Measurements from ENCODE around the gene FBXL14.

The FBXL14 gene

GRCh38 chr12:1533205-1533601 lies 61.2 kb downstream of the FBXL14 start:
- DNase-seq = peak; percentile 40

DNA sequence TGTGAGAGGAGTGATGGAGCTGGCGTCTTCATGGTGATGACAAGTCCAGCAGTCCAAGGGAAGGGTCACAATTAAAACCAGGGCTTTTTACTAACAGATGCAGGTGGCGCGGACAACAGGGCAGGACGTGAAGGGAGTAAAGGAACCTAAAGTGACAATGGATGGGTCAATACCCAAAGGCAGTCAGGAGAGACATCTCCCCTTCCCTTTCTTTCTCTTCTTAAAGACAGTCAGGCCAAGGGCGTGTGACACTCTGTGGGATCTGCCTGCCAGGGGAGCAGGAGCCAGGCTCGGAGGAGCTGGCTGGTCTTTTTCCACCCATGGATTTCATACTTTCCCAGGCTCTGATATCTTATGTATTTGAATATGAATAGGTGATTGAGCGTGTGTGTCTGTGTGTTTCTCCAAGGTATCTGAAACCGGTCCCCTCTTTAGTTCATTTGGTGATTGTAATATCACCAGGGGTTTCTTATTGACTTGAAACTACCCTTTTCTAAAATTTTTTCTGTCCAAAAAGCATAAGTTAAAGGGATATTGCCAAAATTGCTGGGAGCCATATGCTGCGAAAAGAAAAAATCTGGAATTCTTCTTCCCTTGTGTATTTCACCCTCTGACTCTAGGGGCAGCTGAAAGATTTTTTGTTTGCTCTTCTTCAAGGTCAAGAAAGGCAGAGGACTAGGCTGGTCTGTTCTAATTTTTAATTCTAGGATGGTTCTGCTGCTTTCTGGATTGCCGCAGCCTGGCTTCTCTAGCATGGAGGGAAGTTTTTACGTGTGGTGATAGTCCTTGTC lies 61.8 kb downstream of the FBXL14 start:
- peak; percentile 22 for DNase-seq

DNA sequence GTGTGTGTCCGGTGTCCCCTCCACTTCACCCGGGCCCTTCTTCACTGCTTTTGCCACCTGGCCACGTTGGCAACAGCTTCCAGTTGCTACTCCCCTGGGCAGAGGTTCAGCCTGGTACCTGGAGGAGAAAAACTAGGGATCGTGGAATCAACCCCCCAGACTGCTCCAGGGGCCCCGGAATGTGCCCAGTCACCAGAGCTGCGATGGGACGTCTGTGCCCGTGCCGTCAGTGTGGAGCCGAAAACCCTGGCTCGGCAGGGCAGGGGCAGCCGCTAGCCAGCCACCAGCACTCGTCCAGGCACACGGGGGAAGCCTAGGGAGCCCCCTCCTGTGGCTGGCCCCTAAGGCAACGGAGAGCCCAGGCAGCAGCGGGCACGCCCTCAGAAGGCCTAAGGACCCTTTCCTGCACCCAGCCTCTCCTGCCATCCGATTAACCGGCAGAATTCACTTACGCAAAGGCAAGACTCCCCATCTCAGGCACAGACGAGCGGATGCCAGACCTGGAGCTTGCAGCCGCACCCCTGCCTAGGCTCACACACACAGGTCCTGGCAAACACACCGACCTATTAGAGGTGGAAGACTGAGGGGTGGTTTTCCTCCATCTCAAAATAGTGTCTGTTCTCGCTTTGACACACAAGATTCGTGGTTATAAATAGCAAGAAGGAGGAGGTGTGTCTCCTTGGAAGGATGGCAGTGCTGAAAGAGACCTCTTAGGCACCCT lies 62.6 kb downstream of the FBXL14 start:
- DNase-seq = peak; percentile 14

GRCh38 chr12:1531153-1531653 lies 63.2 kb downstream of the FBXL14 start:
- DNase-seq = peak; percentile 16

DNA sequence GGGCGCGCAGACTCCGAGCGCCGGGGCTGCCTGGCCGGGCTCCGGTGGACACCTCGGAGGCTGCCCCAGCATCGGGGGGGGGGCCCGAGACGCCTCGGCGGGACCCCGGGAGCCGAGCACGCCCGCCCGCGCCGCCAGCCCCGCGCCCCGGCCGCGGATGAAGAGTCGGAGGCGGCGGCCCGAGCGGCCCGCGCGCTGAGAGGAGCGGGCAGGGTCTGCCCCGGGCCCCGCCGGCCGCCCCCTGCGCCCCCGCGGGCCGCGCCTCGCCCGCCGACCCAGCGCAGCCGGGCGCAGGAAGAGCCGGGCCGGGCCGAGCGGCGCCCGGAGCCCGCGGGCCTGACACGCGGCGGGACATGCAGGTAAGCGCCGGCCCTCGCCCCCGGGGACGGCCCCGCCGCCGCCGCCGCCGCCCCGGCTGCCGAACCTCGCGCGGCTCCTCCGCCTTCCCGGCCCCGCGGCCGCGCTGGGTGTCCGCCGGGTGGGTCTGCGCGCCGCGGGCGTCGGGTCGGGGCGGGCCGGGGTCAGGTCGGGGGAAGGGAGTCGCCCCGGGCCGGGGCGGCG lies 63.7 kb downstream of the FBXL14 start:
- peak; percentile 7 for DNase-seq

- peak; percentile 57 for DNase-seq
These were observed 64.4 kb downstream of the FBXL14 start for GRCh38 chr12:1529862-1530591.

- DNase-seq = no peak
These were observed 65.0 kb downstream of the FBXL14 start for GRCh38 chr12:1529228-1529861.

DNA sequence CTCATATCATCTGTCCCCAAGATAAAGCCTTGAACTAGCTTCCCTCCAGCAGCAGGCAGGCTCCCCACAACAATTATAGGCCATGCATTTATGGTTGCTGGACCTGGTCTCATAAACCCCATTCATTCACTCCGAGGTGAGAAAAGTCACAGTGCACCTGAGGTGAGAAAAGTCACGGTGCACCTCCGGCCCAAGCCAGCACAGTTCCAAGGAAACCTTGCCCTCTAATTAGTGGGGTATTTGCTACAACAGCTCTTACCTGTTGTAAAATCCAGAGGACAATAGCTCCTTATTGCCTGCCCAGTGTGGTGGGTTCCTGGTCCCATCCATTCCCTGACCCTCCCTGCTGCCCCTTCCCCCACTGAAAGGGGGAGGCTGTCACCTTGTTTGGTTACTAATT lies 65.6 kb downstream of the FBXL14 start:
- no peak for DNase-seq

DNA sequence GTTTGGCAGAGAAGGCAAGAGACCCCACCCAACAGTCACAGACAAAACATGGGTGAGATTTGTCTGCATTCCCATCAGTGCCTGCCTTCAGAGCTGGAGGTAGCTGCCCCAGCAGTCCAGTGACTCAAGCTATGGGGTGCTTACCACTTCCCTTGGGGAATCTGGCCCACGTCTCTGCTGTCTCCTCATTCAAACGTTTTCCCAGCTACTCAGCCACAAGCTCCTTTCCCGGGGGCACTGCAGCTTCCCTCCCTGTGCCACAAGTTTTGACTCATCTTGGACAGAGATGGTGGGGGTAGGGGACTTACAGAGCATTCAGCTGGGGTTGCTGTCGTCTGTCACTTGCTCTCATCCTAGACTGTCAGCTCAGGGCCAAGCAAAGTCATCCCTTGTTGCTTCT lies 66.6 kb downstream of the FBXL14 start:
- peak; percentile 96 for DNase-seq

DNA sequence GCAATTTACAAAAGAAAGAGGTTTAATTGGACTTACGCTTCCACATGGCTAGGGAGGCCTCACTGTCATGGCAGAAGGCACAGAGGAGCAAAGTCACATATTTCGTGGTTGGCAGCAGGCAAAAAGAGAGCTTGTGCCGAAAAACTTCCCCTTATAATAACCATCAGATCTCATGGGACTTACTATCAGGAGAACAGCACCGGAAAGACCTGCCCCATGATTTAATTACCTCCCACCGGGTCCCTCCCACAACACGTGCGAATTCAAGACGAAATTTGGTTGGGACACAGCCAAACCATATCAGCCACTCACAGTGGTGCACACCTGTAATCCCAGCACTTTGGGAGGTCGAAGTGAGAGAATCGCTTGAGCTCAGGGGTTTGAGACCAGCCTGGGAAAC lies 68.5 kb downstream of the FBXL14 start:
- no peak for DNase-seq

- peak; percentile 22 for DNase-seq
These were observed 70.8 kb downstream of the FBXL14 start for GRCh38 chr12:1523558-1524050.

GRCh38 chr12:1523046-1523445 lies 71.3 kb downstream of the FBXL14 start:
- no peak for DNase-seq

GRCh38 chr12:1519642-1520041 lies 74.7 kb downstream of the FBXL14 start:
- peak; percentile 26 for DNase-seq

- peak; percentile 88 for DNase-seq
These were observed 75.5 kb downstream of the FBXL14 start for GRCh38 chr12:1518591-1519516.

GRCh38 chr12:1517734-1518525 lies 76.5 kb downstream of the FBXL14 start:
- no peak for DNase-seq

DNA sequence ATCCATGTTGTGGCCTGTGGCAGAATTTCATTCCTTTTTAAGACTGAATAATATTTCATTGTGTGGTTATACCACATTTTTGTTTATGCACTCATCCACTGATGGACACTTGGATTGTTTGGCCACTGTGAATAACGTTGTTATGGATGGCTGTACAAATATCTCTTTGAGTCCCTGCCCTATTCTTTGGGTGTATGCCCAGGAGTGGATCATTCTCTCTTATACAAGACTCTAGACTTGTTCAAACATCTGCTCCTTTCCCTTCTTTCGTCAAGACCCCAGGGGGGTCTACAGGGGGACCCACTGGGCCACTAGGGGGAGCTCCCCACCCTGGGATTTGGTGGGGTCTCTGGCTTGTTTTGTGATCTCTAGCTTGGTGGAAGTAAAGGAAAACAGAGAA lies 77.4 kb downstream of the FBXL14 start:
- DNase-seq = peak; percentile 78

Measured in fibroblast of skin of right biceps (primary cell).